Neural progenitor cell (in vitro differentiated cells): ENCODE data around the gene WWC1.

Experiments
- CTCF ChIP-seq: fragments of 200-600 bp; sonication (generic); IDR thresholded peaks from 2 replicates; pipeline ENCODE4 v1.5.1; 2017; ENCODE audit warnings: antibody characterized with exemption, mild to moderate bottlenecking
- EZH2 ChIP-seq: fragments of 200-600 bp; sonication (generic); IDR thresholded peaks from 2 replicates; pipeline ENCODE4 v1.6.1; 2017; ENCODE audit warnings: antibody characterized with exemption, mild to moderate bottlenecking, moderate library complexity
- EZH2phosphoT487 ChIP-seq: fragments of 200-600 bp; sonication (generic); IDR thresholded peaks from 2 replicates; pipeline ENCODE4 v1.6.1; 2017; ENCODE audit warnings: antibody characterized with exemption

GRCh38 chr5:168357876-168358275 is 66.4 kb downstream of the WWC1 start:
- TF ChIP-seq CTCF (no peak), EZH2 (no peak), EZH2phosphoT487 (no peak)
